SK-N-SH treated with all-trans-retinoic acid at 6 μM for 48 hours (cell line): ENCODE results near the gene NUMA1.

Experiments used
- ISL1 ChIP-seq: fragments of 250-450 bp; sonication (Bioruptor Pico); IDR thresholded peaks from 2 replicates; pipeline ENCODE4 v2.1.2; 2022; ENCODE audit warnings: mild to moderate bottlenecking, moderate library complexity
- PPARA ChIP-seq: fragments of 250-450 bp; sonication (Bioruptor Pico); IDR thresholded peaks from 2 replicates; pipeline ENCODE4 v1.5.0; 2020; ENCODE audit warnings: mild to moderate bottlenecking, borderline replicate concordance
- RARB ChIP-seq: fragments of 250-450 bp; sonication (Bioruptor Pico); IDR thresholded peaks from 2 replicates; pipeline ENCODE4 v1.8.0; 2021; ENCODE audit warnings: mild to moderate bottlenecking, moderate library complexity
- TF ChIP-seq, protein P1 (sequence below): fragments of 250-450 bp; sonication (Bioruptor Pico); IDR thresholded peaks from 2 replicates; pipeline ENCODE4 v1.5.1; 2021; ENCODE audit warnings: mild to moderate bottlenecking, moderate library complexity

DNA sequence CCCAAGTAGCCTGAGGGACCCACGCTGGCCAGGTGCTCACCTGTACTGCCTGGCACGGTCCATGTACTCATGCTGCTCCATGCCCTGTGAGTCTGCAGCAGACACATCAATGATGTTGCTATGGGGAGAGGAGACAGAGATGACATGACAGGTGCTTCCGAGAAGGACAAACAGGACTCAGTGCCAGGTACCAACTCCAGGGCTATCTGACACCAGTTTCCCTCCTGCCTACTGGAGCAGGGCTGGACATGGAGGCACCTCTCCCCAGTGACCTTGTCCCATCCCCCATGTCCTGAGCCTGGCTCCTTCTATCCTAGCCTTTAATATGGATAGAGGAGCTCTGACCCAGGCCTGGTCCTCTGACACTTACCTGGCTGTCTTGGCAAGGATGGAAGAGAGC is 18.4 kb upstream of the NUMA1 start:
- TF ChIP-seq ISL1 (CRISPR knock-in tag) (no peak), PPARA (CRISPR knock-in tag) (no peak), RARB (CRISPR knock-in tag) (no peak)
- TF ChIP-seq, protein P1, sequence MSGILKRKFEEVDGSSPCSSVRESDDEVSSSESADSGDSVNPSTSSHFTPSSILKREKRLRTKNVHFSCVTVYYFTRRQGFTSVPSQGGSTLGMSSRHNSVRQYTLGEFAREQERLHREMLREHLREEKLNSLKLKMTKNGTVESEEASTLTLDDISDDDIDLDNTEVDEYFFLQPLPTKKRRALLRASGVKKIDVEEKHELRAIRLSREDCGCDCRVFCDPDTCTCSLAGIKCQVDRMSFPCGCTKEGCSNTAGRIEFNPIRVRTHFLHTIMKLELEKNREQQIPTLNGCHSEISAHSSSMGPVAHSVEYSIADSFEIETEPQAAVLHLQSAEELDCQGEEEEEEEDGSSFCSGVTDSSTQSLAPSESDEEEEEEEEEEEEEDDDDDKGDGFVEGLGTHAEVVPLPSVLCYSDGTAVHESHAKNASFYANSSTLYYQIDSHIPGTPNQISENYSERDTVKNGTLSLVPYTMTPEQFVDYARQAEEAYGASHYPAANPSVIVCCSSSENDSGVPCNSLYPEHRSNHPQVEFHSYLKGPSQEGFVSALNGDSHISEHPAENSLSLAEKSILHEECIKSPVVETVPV (CRISPR knock-in tag) = no peak
